Endothelial cell of umbilical vein (primary cell): ENCODE data around the gene ARHGEF11. TPM values are rescaled to one million over a fixed set of nuclear protein-coding genes. Genes with fewer than 3 reads are reported as not detected.

Experiments used
- BruUV-seq: library from RNA; stranded (reverse); fragments of 400-500 nt; replicated peaks from 2 replicates; lab custom pipeline; 2021; lab: Mats Ljungman, UMichigan
- CTCF ChIA-PET: fragments of 300-600, 350-600 bp; sonication (Branson Sonifier 250); formaldehyde crosslinking; loops from one replicate; lab custom pipeline; 2021; ENCODE audit warnings: antibody characterized with exemption, inconsistent platforms; lab: Charles Lee
- POLR2A ChIA-PET: fragments of 300-600, 350-600 bp; sonication (Branson Sonifier 250); formaldehyde crosslinking; loops from one replicate; lab custom pipeline; 2021; ENCODE audit warnings: antibody characterized with exemption, inconsistent platforms; lab: Charles Lee
- DNase-seq: peaks from one replicate; pipeline ENCODE4 v3.0.0-alpha.2; 2011; ENCODE audit warnings: low read depth, low spot score
- FAIRE-seq: peaks from 2 replicates; lab custom pipeline; 2011; peaks lifted over from hg19 to GRCh38; lab: Jason Lieb, UNC
- H2AFZ ChIP-seq: 2 replicates; pipeline ENCODE4 v1.6.0; 2012; ENCODE audit warnings: low read depth, low read length, control low read depth, inconsistent platforms
- H3K27ac ChIP-seq: 2 replicates; pipeline ENCODE4 v1.5.1; 2011; ENCODE audit warnings: low read depth, mild to moderate bottlenecking, control low read depth, low read length, moderate library complexity; ENCODE audit not compliant: insufficient read depth
- H3K27me3 ChIP-seq, 2 experiments: 2 replicates each; pipeline versions ENCODE4 v1.6.0 to v1.6.1; 2011; ENCODE audit warnings: low read length in 2 of 2, mixed read lengths in 1 of 2; ENCODE audit not compliant: control insufficient read depth in 2 of 2, insufficient read depth in 2 of 2
- H3K36me3 ChIP-seq, 2 experiments: 2 replicates in 1 of 2; 3 replicates in 1 of 2; pipeline ENCODE4 v1.5.1; 2011; ENCODE audit warnings: low read length in 2 of 2, mild to moderate bottlenecking in 1 of 2, moderate library complexity in 1 of 2; ENCODE audit not compliant: control insufficient read depth in 2 of 2, insufficient read depth in 2 of 2; ENCODE audit errors: extremely low read depth in 1 of 2
- H3K4me1 ChIP-seq: 3 replicates; pipeline ENCODE4 v1.5.1; 2011; ENCODE audit warnings: mild to moderate bottlenecking, low read length; ENCODE audit not compliant: control insufficient read depth, insufficient read depth; ENCODE audit errors: extremely low read depth
- H3K4me2 ChIP-seq: 2 replicates; pipeline ENCODE4 v1.6.1; 2011; ENCODE audit warnings: low read length, control low read depth, mixed read lengths; ENCODE audit not compliant: insufficient read depth
- H3K4me3 ChIP-seq, 3 experiments: fragments of 200-600 bp in 1 of 3; sonication (generic), shearing (Covaris generic) in 1 of 3; replicated peaks in 1 of 3; 2 replicates each; pipeline ENCODE4 v1.5.1; 2011 to 2016; ENCODE audit warnings: control low read depth in 3 of 3, low read length in 3 of 3, mild to moderate bottlenecking in 2 of 3, inconsistent platforms in 1 of 3, low read depth in 1 of 3, moderate library complexity in 1 of 3; ENCODE audit not compliant: insufficient read depth in 1 of 3
- H3K79me2 ChIP-seq: 2 replicates; pipeline ENCODE4 v1.6.0; 2012; ENCODE audit warnings: low read length, inconsistent platforms; ENCODE audit not compliant: control insufficient read depth, insufficient read depth
- H3K9ac ChIP-seq: replicated peaks from 2 replicates; pipeline ENCODE3; 2011; ENCODE audit warnings: low read length, control low read depth; ENCODE audit not compliant: insufficient read depth; ENCODE audit errors: extremely low read depth
- H3K9me1 ChIP-seq: replicated peaks from 3 replicates; pipeline ENCODE4 v1.6.0; 2011; ENCODE audit warnings: mild to moderate bottlenecking, low read length; ENCODE audit not compliant: control insufficient read depth, insufficient read depth; ENCODE audit errors: extremely low read depth
- H3K9me3 ChIP-seq: replicated peaks from 2 replicates; pipeline ENCODE4 v1.5.1; 2012; ENCODE audit warnings: low read length, inconsistent platforms; ENCODE audit not compliant: control insufficient read depth, insufficient read depth
- H4K20me1 ChIP-seq: replicated peaks from 2 replicates; pipeline ENCODE3; 2011; ENCODE audit warnings: mild to moderate bottlenecking, low read length; ENCODE audit not compliant: control insufficient read depth, insufficient read depth; ENCODE audit errors: extremely low read depth
- CTCF ChIP-seq, 2 donors: IDR thresholded peaks; 1 replicate in 1 of 2; 2 replicates in 1 of 2; pipeline ENCODE4 v1.5.1; 2011; ENCODE audit warnings: low read length in 2 of 2, mild to moderate bottlenecking in 2 of 2, moderate library complexity in 2 of 2, control low read depth in 1 of 2, inconsistent platforms in 1 of 2, low read depth in 1 of 2; ENCODE audit not compliant: insufficient read depth in 1 of 2; ENCODE audit errors: extremely low read depth in 1 of 2
- EZH2 ChIP-seq: IDR thresholded peaks from 2 replicates; pipeline ENCODE4 v1.6.1; 2012; ENCODE audit warnings: borderline replicate concordance, low read depth, mild to moderate bottlenecking, moderate library complexity, low read length, inconsistent platforms; ENCODE audit not compliant: severe bottlenecking
- FOS ChIP-seq: IDR thresholded peaks from 2 replicates; pipeline ENCODE4 v1.6.1; 2011; ENCODE audit warnings: mild to moderate bottlenecking, low read length, moderate library complexity, borderline replicate concordance; ENCODE audit not compliant: insufficient read depth
- GATA2 ChIP-seq: IDR thresholded peaks from 2 replicates; pipeline ENCODE4 v1.7.0; 2011; ENCODE audit warnings: low read depth, mild to moderate bottlenecking, moderate library complexity, mixed read lengths, low read length; ENCODE audit not compliant: insufficient read length, insufficient read depth
- JUN ChIP-seq: IDR thresholded peaks from 2 replicates; pipeline ENCODE4 v1.6.1; 2011; ENCODE audit warnings: borderline replicate concordance, low read depth; ENCODE audit not compliant: insufficient read length, insufficient read depth
- MAX ChIP-seq: IDR thresholded peaks from 2 replicates; pipeline ENCODE4 v1.6.1; 2011; ENCODE audit not compliant: insufficient read depth, insufficient read length
- MYC ChIP-seq: IDR thresholded peaks from one replicate; pipeline ENCODE4 v1.6.1; 2011; ENCODE audit warnings: mild to moderate bottlenecking, low read depth, low read length
- POLR2A ChIP-seq: IDR thresholded peaks from 2 replicates; pipeline ENCODE4 v1.6.1; 2012; ENCODE audit warnings: low read depth, mild to moderate bottlenecking, control low read depth, low read length
- POLR2AphosphoS5 ChIP-seq: IDR thresholded peaks from 2 replicates; pipeline ENCODE4 v1.6.1; 2012; ENCODE audit warnings: low read depth, mild to moderate bottlenecking, control low read depth, low read length, moderate library complexity; ENCODE audit not compliant: insufficient read depth
- dilution Hi-C: fragments of 300-500 bp; cut with MboI; formaldehyde crosslinking; loops from one replicate; pipeline ENCODE4 v1.15.0; 2019; ENCODE audit warnings: low sequenced_read_pairs; ENCODE audit not compliant: extremely low pct_ligation_motif_present
- intact Hi-C: fragments of 100-400 bp; cut with micrococcal nuclease; formaldehyde crosslinking; loops from one replicate; pipeline ENCODE4 v1.10.0; 2022
- polyA plus RNA-seq, 4 experiments: library from polyadenylated mRNA; depleted of rRNA in 3 of 4; stranded (reverse) in 3 of 4; unstranded in 1 of 4; fragments of >200 nt; gene quantifications; 2 replicates each; pipeline versions ENCODE4 v1.2.1 to v1.2.3, GENCODE V29; 2011 to 2012; ENCODE audit warnings: missing spikeins in 1 of 4
- total RNA-seq: library from RNA; stranded (reverse); gene quantifications from 2 replicates; pipeline ENCODE4 v1.2.3, GENCODE V29; 2021

Gene ARHGEF11
- total and polyA plus RNA-seq, 2 donors (not counting 3 experiments of a cell fraction or from before 2014, with no cell fraction given): 18.2 to 28.0 TPM

GRCh38 chr1:157092831-157093230, 47.3 kb upstream of the ARHGEF11 start:
- TF ChIP-seq CTCF (IDR thresholded peaks at IDR 0.05; ENCODE audit: extremely low read depth in 1 of 2, insufficient read depth in 1 of 2, low read depth in 1 of 2, low read length in 2 of 2) (no peak), EZH2 (no peak), POLR2A (no peak), FOS (no peak), POLR2AphosphoS5 (no peak), GATA2 (no peak), MAX (no peak), MYC (no peak), JUN (no peak)
- FAIRE-seq: no peak
- no peak overlapping the region for H3K4me3 ChIP-seq
- no peak overlapping the region for H3K27ac ChIP-seq
- no peaks in the 10 kb centered on the region for H4K20me1 ChIP-seq
- H3K4me1 ChIP-seq: no peaks in the 10 kb centered on the region
- H3K4me2 ChIP-seq: no peak overlapping the region
- no peaks in the 10 kb centered on the region for H3K36me3 ChIP-seq
- ChIA-PET POLR2A (no interaction called here), CTCF (interaction anchor here (2.1 kb wide), 1 partner anchor 63 kb away, joined by 18 read pairs; no protein-coding TSS in a partner anchor)
- H3K27me3 ChIP-seq: no peaks in the 10 kb centered on the region
- no peaks in the 10 kb centered on the region for H3K9me3 ChIP-seq
- intact Hi-C loops: no loop called here
- H2AFZ ChIP-seq: no peak overlapping the region
- BruUV-seq: no TSS peak
- no peaks in the 10 kb centered on the region for H3K79me2 ChIP-seq
- H3K9ac ChIP-seq: no peak overlapping the region
- dilution Hi-C loops: no loop called here
- no peak for DNase-seq
- H3K9me1 ChIP-seq: no peaks in the 10 kb centered on the region
